Measurements from ENCODE around the gene RASA4B.
"Not testable (repeated sequence)": the region's sequence is repeated elsewhere in the genome, so short reads cannot be mapped to it uniquely, and the experiment has no call there.

DNA sequence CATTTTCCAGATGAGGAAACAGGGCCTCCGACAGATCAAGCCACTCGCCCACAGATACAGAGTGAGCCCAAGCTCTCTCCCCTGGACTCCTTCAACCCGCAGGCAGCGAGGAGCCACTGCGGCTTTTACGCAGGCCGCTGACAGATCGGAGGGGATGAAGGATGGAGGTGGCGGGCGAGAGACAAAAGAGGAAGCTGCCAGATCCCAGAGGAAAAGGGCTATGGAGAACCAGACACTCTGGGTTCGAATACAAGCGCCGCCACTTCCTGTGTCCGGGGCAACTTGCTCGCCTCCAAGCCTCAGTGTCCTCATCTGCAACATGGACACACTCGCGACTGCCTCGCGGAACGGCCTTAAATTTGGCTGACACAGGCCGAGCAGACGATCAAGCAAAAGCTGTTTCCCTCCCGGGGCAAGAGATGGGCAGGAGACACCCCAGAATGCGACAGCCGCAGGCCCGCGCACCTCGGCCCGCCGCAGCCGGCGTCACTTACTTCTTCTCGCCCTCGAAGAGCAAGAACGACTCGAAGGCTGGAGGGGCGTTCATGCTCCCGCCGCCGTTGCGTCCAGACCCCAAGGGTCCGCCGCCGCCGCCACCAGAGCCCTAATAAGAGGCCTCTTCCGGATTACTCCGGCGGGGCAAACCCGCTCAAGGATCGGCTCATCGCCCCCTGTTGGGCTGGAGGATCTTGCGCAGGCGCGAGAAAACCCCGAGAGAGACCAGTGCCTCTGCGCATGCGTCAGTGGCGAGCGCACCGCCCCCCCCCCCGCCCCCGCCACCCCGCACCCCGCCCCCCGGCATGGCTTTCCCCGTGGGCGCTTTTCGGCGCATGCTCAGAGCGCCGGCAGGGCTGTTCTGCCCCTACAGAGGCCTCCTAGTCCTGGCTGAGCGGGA lies 39.0 kb downstream of the RASA4B start, which contains the start of gene POLR2J:
- not testable (repeated sequence) for TF ChIP-seq MXI1 (IDR thresholded peaks at IDR 0.05; ENCODE audit: borderline replicate concordance, low read depth, low read length); RCOR1 (IDR thresholded peaks at IDR 0.05; ENCODE audit: insufficient replicate concordance, low read length); CEBPB (IDR thresholded peaks at IDR 0.05; ENCODE audit: low read depth, low read length); SMC3 (IDR thresholded peaks at IDR 0.05; ENCODE audit: low read depth, low read length); RAD21 (IDR thresholded peaks at IDR 0.05; ENCODE audit: low read length); BHLHE40 (IDR thresholded peaks at IDR 0.05; ENCODE audit: low read depth, low read length); MAZ (IDR thresholded peaks at IDR 0.05; ENCODE audit: borderline replicate concordance, low read depth, low read length); RFX5 (IDR thresholded peaks at IDR 0.05; ENCODE audit: low read depth, low read length); MAFK (IDR thresholded peaks at IDR 0.05; ENCODE audit: low read depth, low read length); FOS (IDR thresholded peaks at IDR 0.05; ENCODE audit: low read depth, low read length); CHD1 (IDR thresholded peaks at IDR 0.05; ENCODE audit: low read depth, low read length)
- peak; percentile 45; the same call in 1 of the 2 replicates for TF ChIP-seq POLR2A (IDR thresholded peaks at IDR 0.05; ENCODE audit: low read depth, low read length)
- TF ChIP-seq, protein P1, sequence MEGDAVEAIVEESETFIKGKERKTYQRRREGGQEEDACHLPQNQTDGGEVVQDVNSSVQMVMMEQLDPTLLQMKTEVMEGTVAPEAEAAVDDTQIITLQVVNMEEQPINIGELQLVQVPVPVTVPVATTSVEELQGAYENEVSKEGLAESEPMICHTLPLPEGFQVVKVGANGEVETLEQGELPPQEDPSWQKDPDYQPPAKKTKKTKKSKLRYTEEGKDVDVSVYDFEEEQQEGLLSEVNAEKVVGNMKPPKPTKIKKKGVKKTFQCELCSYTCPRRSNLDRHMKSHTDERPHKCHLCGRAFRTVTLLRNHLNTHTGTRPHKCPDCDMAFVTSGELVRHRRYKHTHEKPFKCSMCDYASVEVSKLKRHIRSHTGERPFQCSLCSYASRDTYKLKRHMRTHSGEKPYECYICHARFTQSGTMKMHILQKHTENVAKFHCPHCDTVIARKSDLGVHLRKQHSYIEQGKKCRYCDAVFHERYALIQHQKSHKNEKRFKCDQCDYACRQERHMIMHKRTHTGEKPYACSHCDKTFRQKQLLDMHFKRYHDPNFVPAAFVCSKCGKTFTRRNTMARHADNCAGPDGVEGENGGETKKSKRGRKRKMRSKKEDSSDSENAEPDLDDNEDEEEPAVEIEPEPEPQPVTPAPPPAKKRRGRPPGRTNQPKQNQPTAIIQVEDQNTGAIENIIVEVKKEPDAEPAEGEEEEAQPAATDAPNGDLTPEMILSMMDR (conservative IDR thresholded peaks at IDR 0.05; ENCODE audit: low read depth, low read length): peak; percentile 40
- TF ChIP-seq, protein P2, sequence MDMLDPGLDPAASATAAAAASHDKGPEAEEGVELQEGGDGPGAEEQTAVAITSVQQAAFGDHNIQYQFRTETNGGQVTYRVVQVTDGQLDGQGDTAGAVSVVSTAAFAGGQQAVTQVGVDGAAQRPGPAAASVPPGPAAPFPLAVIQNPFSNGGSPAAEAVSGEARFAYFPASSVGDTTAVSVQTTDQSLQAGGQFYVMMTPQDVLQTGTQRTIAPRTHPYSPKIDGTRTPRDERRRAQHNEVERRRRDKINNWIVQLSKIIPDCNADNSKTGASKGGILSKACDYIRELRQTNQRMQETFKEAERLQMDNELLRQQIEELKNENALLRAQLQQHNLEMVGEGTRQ (IDR thresholded peaks at IDR 0.05; ENCODE audit: low read depth, low read length): not testable (repeated sequence)
